A673 (cell line): ENCODE data around the gene SDF2L1. TPM values are rescaled to one million over a fixed set of nuclear protein-coding genes. Genes with fewer than 3 reads are reported as not detected.

Experiments used
- BruUV-seq: library from RNA; stranded (reverse); fragments of 400-500 nt; replicated peaks from 2 replicates; lab custom pipeline; 2021; lab: Mats Ljungman, UMichigan
- CTCF ChIA-PET: fragments of 300-600 bp; sonication (Branson Sonifier 250); formaldehyde crosslinking; loops from one replicate; lab custom pipeline; 2022; ENCODE audit warnings: antibody characterized with exemption; lab: Charles Lee
- POLR2A ChIA-PET: fragments of 300-600 bp; sonication (Branson Sonifier 250); formaldehyde crosslinking; loops from one replicate; lab custom pipeline; 2022; ENCODE audit warnings: antibody characterized with exemption; ENCODE audit not compliant: low non-redundant PET; lab: Charles Lee
- DNase-seq: peaks from one replicate; pipeline ENCODE4 v3.0.0-alpha.2; 2015; ENCODE audit warnings: low spot score
- H3K27ac ChIP-seq: fragments of 200-600 bp; sonication (generic); 2 replicates; pipeline ENCODE4 v1.5.1; 2016; ENCODE audit warnings: mixed run types, low read depth, mild to moderate bottlenecking, mixed read lengths, antibody characterized with exemption, low read length; ENCODE audit not compliant: poor library complexity, severe bottlenecking
- H3K27me3 ChIP-seq: fragments of 200-600 bp; sonication (generic); replicated peaks from 2 replicates; pipeline ENCODE4 v1.6.1; 2017; ENCODE audit warnings: mixed run types, low read depth, mild to moderate bottlenecking, mixed read lengths, antibody characterized with exemption, low read length; ENCODE audit not compliant: insufficient read depth, poor library complexity
- H3K36me3 ChIP-seq: fragments of 200-600 bp; sonication (generic); 2 replicates; pipeline ENCODE4 v1.6.1; 2016; ENCODE audit warnings: mixed run types, mild to moderate bottlenecking, mixed read lengths, antibody characterized with exemption, low read length; ENCODE audit not compliant: insufficient read depth, poor library complexity, severe bottlenecking
- H3K4me1 ChIP-seq: fragments of 200-600 bp; sonication (generic); 2 replicates; pipeline ENCODE4 v1.6.1; 2017; ENCODE audit warnings: mixed run types, mild to moderate bottlenecking, mixed read lengths, antibody characterized with exemption, low read length; ENCODE audit not compliant: insufficient read depth, poor library complexity, severe bottlenecking
- H3K4me3 ChIP-seq: fragments of 200-600 bp; sonication (generic); 2 replicates; pipeline ENCODE4 v1.5.1; 2016; ENCODE audit warnings: low read depth, mixed run types, mild to moderate bottlenecking, mixed read lengths, low read length; ENCODE audit not compliant: poor library complexity, severe bottlenecking
- H3K9me3 ChIP-seq: fragments of 200-600 bp; sonication (generic); 2 replicates; pipeline ENCODE4 v1.6.1; 2016; ENCODE audit warnings: mixed run types, low read depth, mild to moderate bottlenecking, mixed read lengths, antibody characterized with exemption, low read length; ENCODE audit not compliant: poor library complexity, severe bottlenecking
- EZH2 ChIP-seq: fragments of 200-600 bp; sonication (generic); IDR thresholded peaks from 2 replicates; pipeline ENCODE4 v1.6.1; 2017; ENCODE audit warnings: borderline replicate concordance, low read depth, mild to moderate bottlenecking, mixed read lengths, antibody characterized with exemption, low read length; ENCODE audit not compliant: poor library complexity, severe bottlenecking
- intact Hi-C: fragments of 100-400 bp; cut with micrococcal nuclease; formaldehyde crosslinking; loops from one replicate; pipeline ENCODE4 v1.10.0; 2022; ENCODE audit not compliant: unreplicated experiment
- total RNA-seq: library from RNA; stranded (reverse); gene quantifications from 2 replicates; pipeline ENCODE4 v1.2.3, GENCODE V29; 2021
- TF ChIP-seq, protein P1 (sequence below): fragments of 300-800, 200-600 bp; sonication (generic); conservative IDR thresholded peaks from 2 replicates; pipeline ENCODE4 v1.5.1; 2017; ENCODE audit warnings: low read depth, mild to moderate bottlenecking, antibody characterized with exemption, low read length, moderate library complexity, mixed read lengths

The SDF2L1 gene
- total RNA-seq, 1 experiment from 2014 or later = 50.1 TPM

DNA sequence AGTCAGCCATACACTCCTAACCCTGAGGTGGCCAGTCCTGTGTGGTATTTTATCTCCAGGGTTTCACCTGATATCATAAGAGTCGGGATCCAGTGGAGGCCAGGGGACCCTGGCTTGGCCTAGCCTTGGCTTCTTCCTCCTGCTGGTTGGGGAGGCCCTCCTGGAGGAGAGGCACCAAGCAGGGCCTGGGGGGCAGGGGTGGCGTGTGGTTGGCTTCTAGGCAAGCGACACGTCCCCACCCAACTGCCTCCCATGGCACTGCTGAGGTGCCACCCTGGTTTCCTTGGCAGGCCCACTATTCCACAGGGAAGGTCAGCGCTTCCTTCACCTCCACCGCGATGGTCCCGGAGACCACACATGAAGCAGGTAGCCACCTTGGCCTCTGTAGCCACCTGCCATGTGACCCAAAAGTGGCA lies 44.1 kb downstream of the SDF2L1 start:
- Histone ChIP-seq H3K4me3 (no peak overlapping the region), H3K27ac (no peak overlapping the region), H3K9me3 (no peaks in the 10 kb centered on the region), H3K36me3 (peaks cover 12% of the 10 kb centered on the region), H3K4me1 (no peaks in the 10 kb centered on the region), H3K27me3 (no peaks in the 10 kb centered on the region)
- intact Hi-C loops = no loop called here
- TF ChIP-seq EZH2 = no peak
- TF ChIP-seq, protein P1, sequence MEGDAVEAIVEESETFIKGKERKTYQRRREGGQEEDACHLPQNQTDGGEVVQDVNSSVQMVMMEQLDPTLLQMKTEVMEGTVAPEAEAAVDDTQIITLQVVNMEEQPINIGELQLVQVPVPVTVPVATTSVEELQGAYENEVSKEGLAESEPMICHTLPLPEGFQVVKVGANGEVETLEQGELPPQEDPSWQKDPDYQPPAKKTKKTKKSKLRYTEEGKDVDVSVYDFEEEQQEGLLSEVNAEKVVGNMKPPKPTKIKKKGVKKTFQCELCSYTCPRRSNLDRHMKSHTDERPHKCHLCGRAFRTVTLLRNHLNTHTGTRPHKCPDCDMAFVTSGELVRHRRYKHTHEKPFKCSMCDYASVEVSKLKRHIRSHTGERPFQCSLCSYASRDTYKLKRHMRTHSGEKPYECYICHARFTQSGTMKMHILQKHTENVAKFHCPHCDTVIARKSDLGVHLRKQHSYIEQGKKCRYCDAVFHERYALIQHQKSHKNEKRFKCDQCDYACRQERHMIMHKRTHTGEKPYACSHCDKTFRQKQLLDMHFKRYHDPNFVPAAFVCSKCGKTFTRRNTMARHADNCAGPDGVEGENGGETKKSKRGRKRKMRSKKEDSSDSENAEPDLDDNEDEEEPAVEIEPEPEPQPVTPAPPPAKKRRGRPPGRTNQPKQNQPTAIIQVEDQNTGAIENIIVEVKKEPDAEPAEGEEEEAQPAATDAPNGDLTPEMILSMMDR = no peak
- POLR2A ChIA-PET = no interaction called here
- BruUV-seq = no TSS peak
- CTCF ChIA-PET = no interaction called here
- no peak for DNase-seq

GRCh38 chr22:21686634-21687393 lies 44.7 kb downstream of the SDF2L1 start:
- ChIA-PET POLR2A (no interaction called here), CTCF (no interaction called here)
- H3K27me3 ChIP-seq = no peaks in the 10 kb centered on the region
- no peak for DNase-seq
- no peak overlapping the region for H3K27ac ChIP-seq
- no peaks in the 10 kb centered on the region for H3K4me1 ChIP-seq
- intact Hi-C loops = no loop called here
- no peak for TF ChIP-seq EZH2
- TF ChIP-seq, protein P1 = no peak
- BruUV-seq = no TSS peak
- peaks cover 12% of the 10 kb centered on the region for H3K36me3 ChIP-seq
- H3K9me3 ChIP-seq = no peaks in the 10 kb centered on the region
- no peak overlapping the region for H3K4me3 ChIP-seq

DNA sequence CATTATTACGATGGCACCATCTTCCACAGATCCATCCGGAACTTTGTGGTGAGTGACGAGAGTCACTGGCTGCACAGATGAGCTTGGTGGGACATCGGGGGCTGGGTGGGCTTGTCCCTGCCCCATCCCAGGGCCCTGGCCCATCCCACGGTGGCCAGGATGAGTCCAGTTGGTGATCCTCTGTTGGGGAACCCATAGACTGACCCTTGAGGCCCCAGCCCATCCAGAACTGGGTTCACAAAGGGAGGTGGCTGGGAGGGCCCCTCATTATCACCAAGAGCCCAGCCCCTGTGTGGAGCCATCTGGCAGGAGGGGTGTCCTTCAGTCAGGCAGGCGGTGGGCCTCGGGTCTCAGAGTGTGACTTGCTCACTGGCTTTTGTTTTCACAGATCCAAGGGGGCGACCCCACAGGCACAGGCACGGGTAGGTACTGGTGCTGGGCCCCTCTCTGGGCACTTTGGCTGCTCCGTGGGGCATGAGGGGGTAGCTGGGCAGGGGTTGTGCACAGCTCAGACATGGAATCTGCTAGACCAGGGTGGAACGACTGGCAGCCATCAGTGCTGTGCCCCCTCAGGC lies 45.7 kb downstream of the SDF2L1 start:
- H3K27ac ChIP-seq = no peak overlapping the region
- H3K4me3 ChIP-seq = no peak overlapping the region
- H3K9me3 ChIP-seq = no peaks in the 10 kb centered on the region
- peaks cover 12% of the 10 kb centered on the region for H3K36me3 ChIP-seq
- ChIA-PET CTCF (no interaction called here), POLR2A (interaction anchor here (0.6 kb wide), 2 partner anchors 48 to 235 kb away, joined by 3 to 9 read pairs; no protein-coding TSS in a partner anchor)
- no peaks in the 10 kb centered on the region for H3K27me3 ChIP-seq
- intact Hi-C loops = no loop called here
- no peak for DNase-seq
- no TSS peak for BruUV-seq
- H3K4me1 ChIP-seq = no peaks in the 10 kb centered on the region
- TF ChIP-seq, protein P1 = no peak
- no peak for TF ChIP-seq EZH2
